Gastroesophageal sphincter (tissue), 4 donors: ENCODE data around the gene CACNA1D. TPM values are rescaled to one million over a fixed set of nuclear protein-coding genes. Genes with fewer than 3 reads are reported as not detected.

Source experiments
- ATAC-seq: fragments of 150-250 bp; one replicate; pipeline ENCODE4 v1.9.1; 2016; ENCODE audit warnings: mild to moderate bottlenecking, moderate library complexity
- H3K27ac ChIP-seq, 4 donors: fragments of 200-600 bp; sonication (generic) in 3 of 4; 1 replicate in 3 of 4; 2 replicates in 1 of 4; pipeline ENCODE4 v1.5.1; 2016 to 2019
- H3K27me3 ChIP-seq: fragments of 200-600 bp; sonication (generic); one replicate; pipeline ENCODE4 v1.5.1; 2019
- H3K36me3 ChIP-seq, 2 donors: fragments of 200-600 bp; sonication (generic); one replicate each; pipeline ENCODE4 v1.5.1; 2019; ENCODE audit warnings: control low read depth in 1 of 2
- H3K4me1 ChIP-seq, 3 donors: fragments of 200-600 bp; sonication (generic); 1 replicate in 2 of 3; 2 replicates in 1 of 3; pipeline ENCODE4 v1.5.1; 2016 to 2019; ENCODE audit warnings: control low read depth in 2 of 3
- H3K4me3 ChIP-seq, 2 donors: fragments of 200-600 bp; sonication (generic); one replicate each; pipeline ENCODE4 v1.5.1; 2019; ENCODE audit warnings: mild to moderate bottlenecking in 1 of 2, moderate library complexity in 1 of 2
- H3K9me3 ChIP-seq, 3 donors: fragments of 200-600 bp; sonication (generic); one replicate each; pipeline ENCODE4 v1.5.1; 2017 to 2019; ENCODE audit warnings: control low read depth in 2 of 3
- CTCF ChIP-seq, 4 experiments: fragments of 200-600 bp in 2 of 4; fragments of 450-650 bp in 2 of 4; sonication (generic) in 1 of 4; IDR thresholded peaks; one replicate each; pipeline ENCODE4 v1.5.1; 2017 to 2019; ENCODE audit warnings: antibody characterized with exemption in 4 of 4, mild to moderate bottlenecking in 2 of 4, moderate library complexity in 2 of 4
- EP300 ChIP-seq: sonication (generic); formaldehyde crosslinking; IDR thresholded peaks from one replicate; pipeline ENCODE4 v1.6.1; 2017; ENCODE audit warnings: antibody characterized with exemption, mild to moderate bottlenecking
- POLR2A ChIP-seq, 2 donors: fragments of 450-650 bp; IDR thresholded peaks; one replicate each; pipeline ENCODE4 v1.6.1; 2017; ENCODE audit warnings: antibody characterized with exemption in 2 of 2, mild to moderate bottlenecking in 2 of 2, moderate library complexity in 1 of 2
- POLR2AphosphoS5 ChIP-seq: sonication (generic); formaldehyde crosslinking; IDR thresholded peaks from one replicate; pipeline ENCODE4 v1.6.1; 2017; ENCODE audit warnings: antibody characterized with exemption
- WGBS, 2 donors: methylation state at CpG; one replicate each; pipeline ENCODE4 v1.1.5; 2018; ENCODE audit warnings: low coverage in 1 of 2; 5-methylcytosine and 5-hydroxymethylcytosine counted together
- total RNA-seq, 4 donors: library from RNA; depleted of rRNA; stranded (reverse); fragments of >200 nt; gene quantifications; one replicate each; pipeline ENCODE4 v1.1.0, GENCODE V29; 2016

Gene CACNA1D
- total RNA-seq, 4 donors from 2014 or later: 0.52 to 5.7 (median 3.6) TPM

- H3K9me3 ChIP-seq: no peaks in the 10 kb centered on the region
- no peaks in the 10 kb centered on the region for H3K36me3 ChIP-seq
- H3K4me1 ChIP-seq: peaks cover 0 to 13% (median 0%) of the 10 kb centered on the region in 3 donors
- peaks cover 5% of the 10 kb centered on the region for H3K27me3 ChIP-seq
- H3K4me3 ChIP-seq: no peak overlapping the region
- WGBS, 2 donors: 92 to 96% methylated on average over 5 to 8 of the region's 16 CpGs
- TF ChIP-seq POLR2AphosphoS5: no peak
- no peak for TF ChIP-seq CTCF (IDR thresholded peaks at IDR 0.05)
- no peak for TF ChIP-seq POLR2A (IDR thresholded peaks at IDR 0.05)
- TF ChIP-seq EP300: no peak
- H3K27ac ChIP-seq: no peak overlapping the region
- no peak for ATAC-seq
Observed at GRCh38 chr3:53731934-53732624, 237.7 kb downstream of the CACNA1D start.

GRCh38 chr3:53733446-53733845 lies 239.0 kb downstream of the CACNA1D start:
- Histone ChIP-seq H3K4me3 (no peak overlapping the region), H3K27me3 (no peaks in the 10 kb centered on the region), H3K27ac (no peak overlapping the region), H3K36me3 (no peaks in the 10 kb centered on the region), H3K4me1 (peaks cover 0 to 13% (median 0%) of the 10 kb centered on the region in 3 donors), H3K9me3 (no peaks in the 10 kb centered on the region)
- no peak for ATAC-seq
- TF ChIP-seq CTCF (IDR thresholded peaks at IDR 0.05): no peak
- no peak for TF ChIP-seq POLR2AphosphoS5
- TF ChIP-seq EP300: no peak
- TF ChIP-seq POLR2A (IDR thresholded peaks at IDR 0.05): no peak
- 0 to 11% methylated on average over 1 of the region's 1 CpG for WGBS, 2 donors

- Histone ChIP-seq H3K9me3 (no peaks in the 10 kb centered on the region), H3K27ac (no peak overlapping the region), H3K27me3 (no peaks in the 10 kb centered on the region), H3K4me1 (no peaks in the 10 kb centered on the region), H3K36me3 (no peaks in the 10 kb centered on the region), H3K4me3 (no peak overlapping the region)
- ATAC-seq: no peak
- no peak for TF ChIP-seq CTCF (IDR thresholded peaks at IDR 0.05)
- no peak for TF ChIP-seq POLR2A (IDR thresholded peaks at IDR 0.05)
- TF ChIP-seq POLR2AphosphoS5: no peak
- no peak for TF ChIP-seq EP300
- WGBS, 2 donors: 63 to 70% methylated on average over 4 of the region's 4 CpGs
Observed at GRCh38 chr3:53739966-53740365, 245.6 kb downstream of the CACNA1D start.

- Histone ChIP-seq H3K4me1 (no peaks in the 10 kb centered on the region), H3K4me3 (no peak overlapping the region), H3K36me3 (no peaks in the 10 kb centered on the region), H3K27ac (no peak overlapping the region), H3K27me3 (no peaks in the 10 kb centered on the region), H3K9me3 (no peaks in the 10 kb centered on the region)
- ATAC-seq: no peak
- WGBS, 2 donors: 100% methylated on average over 1 of the region's 4 CpGs; no CpG with 5 or more reads in 1 of the 2 donors
- TF ChIP-seq EP300: no peak
Observed at GRCh38 chr3:53740956-53741355, 246.5 kb downstream of the CACNA1D start.

GRCh38 chr3:53744351-53744750 lies 249.9 kb downstream of the CACNA1D start:
- no peak for TF ChIP-seq CTCF (IDR thresholded peaks at IDR 0.05)
- no peaks in the 10 kb centered on the region for H3K9me3 ChIP-seq
- H3K27ac ChIP-seq: no peak overlapping the region
- no peaks in the 10 kb centered on the region for H3K4me1 ChIP-seq
- ATAC-seq: no peak
- WGBS, 2 donors: 73 to 80% methylated on average over 2 to 8 of the region's 8 CpGs
- no peaks in the 10 kb centered on the region for H3K27me3 ChIP-seq
- H3K36me3 ChIP-seq: no peaks in the 10 kb centered on the region
- no peak overlapping the region for H3K4me3 ChIP-seq
